HG03469 (cell line): ENCODE measurements around the gene TMEM95.

ENCODE experiments used
- ATAC-seq: cut with Tn5 transposase; IDR thresholded peaks from one replicate; pipeline ENCODE4 v1.9.1; 2021; ENCODE audit warnings: mild to moderate bottlenecking, moderate library complexity, moderate number of reproducible peaks; ENCODE audit not compliant: unreplicated experiment

Gene TMEM95

DNA sequence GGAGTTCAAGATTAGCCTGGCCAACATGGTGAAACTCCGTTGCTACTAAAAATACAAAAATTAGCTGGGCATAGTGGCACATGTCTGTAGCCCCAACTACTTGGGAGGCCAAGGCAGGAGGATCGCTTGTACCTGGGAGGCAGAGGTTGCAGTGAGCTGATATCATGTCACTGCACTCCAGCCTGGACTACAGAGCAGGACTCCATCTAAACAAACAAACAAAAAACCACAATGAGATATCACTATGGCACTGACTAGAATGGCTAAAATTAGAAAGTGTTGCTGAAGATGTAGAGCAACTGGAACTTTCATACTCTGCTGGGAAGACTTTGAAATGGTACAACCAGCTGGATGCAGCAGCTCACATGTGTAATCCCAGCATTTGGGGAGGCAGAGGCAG lies 19.4 kb downstream of the TMEM95 start:
- no peak for ATAC-seq

- ATAC-seq: no peak
Measured at GRCh38 chr17:7379134-7379533, 24.2 kb downstream of the TMEM95 start.

DNA sequence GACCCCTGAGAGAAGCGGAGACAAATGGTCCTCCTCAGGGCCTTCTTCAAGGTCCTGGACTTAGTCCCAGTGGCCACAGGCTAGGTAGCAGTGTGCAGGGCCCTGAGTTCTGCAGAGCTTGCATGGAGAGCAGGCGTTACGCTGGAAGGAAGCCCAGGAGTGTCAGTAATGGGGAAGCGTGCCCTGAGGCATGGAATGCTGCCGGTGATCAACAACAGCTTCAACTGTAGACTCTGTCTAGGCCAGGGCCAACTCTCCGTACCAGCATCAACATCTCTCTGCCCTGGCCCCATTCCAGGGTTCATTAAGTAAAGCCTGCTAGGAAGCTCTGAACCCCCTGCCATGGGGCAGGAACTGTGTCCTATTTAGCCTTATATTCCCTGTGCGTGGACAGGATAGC lies 25.4 kb downstream of the TMEM95 start:
- no peak for ATAC-seq

GRCh38 chr17:7380855-7381683 lies 26.1 kb downstream of the TMEM95 start, which contains the start of gene TNK1:
Gene TNK1, plus strand, starts transcription at chr17:7381089. Its CDS starts 1,838 bp downstream, at chr17:7382927.
- no peak for ATAC-seq

- no peak for ATAC-seq
Measured at GRCh38 chr17:7382901-7383300, 27.9 kb downstream of the TMEM95 start.

DNA sequence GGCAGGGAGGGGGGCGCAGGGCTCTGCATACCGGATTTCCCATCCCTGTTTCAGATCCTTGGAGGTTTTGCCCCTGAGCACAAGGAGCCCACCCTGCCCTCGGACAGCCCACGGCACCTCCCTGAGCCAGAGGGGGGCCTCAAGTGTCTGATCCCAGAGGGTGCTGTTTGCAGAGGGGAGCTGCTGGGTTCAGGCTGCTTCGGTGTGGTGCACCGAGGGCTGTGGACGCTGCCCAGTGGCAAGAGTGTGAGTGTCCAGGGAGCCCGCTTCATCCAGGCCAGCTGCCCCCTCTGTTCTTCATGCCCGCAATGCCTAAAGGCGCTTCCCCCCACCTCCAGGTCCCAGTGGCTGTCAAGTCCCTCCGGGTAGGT lies 28.4 kb downstream of the TMEM95 start:
- no peak for ATAC-seq

DNA sequence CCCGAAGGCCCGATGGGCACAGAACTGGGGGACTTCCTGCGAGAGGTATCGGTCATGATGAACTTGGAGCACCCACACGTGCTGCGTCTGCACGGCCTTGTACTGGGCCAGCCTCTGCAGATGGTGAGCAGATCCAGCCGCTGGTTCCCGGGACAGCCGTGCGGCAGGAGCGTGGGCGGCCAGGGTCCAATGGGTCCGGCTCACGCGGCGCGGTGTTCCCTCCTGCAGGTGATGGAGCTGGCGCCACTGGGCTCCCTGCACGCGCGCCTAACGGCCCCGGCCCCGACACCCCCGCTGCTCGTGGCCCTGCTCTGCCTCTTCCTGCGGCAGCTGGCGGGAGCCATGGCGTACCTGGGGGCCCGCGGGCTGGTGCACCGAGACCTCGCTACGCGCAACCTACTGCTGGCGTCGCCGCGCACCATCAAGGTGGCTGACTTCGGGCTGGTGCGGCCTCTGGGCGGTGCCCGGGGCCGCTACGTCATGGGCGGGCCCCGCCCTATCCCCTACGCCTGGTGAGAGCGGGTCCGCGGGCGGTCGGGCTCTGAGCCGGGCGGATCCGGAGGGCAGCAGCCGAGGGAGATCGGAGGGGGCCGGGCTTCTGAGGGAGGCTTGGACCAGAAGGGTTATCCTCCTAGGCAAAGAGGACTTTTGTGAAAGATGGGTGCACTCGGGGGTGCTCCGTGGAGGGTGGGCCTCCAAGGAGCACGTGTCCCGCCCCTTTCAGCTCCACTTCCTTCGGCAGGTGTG lies 29.0 kb downstream of the TMEM95 start:
- ATAC-seq: no peak

GRCh38 chr17:7384489-7385081 lies 29.6 kb downstream of the TMEM95 start:
- ATAC-seq: no peak

DNA sequence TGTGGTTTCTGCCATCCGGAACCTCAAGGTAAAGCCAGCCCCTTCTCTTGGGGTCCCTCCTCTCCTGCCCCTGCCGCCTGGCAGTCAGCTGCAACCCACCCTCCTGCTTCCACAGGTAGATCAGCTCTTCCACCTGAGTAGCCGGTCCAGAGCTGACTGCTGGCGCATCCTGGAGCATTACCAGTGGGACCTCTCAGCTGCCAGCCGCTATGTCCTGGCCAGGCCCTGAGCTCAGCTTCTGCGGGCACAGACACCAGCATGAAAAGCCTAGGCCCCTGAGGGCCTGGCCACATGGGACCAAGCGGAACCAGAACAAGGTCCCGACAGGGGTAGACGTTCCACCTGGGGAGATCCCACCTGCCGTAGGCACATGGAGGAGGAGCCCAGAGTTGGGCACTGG lies 33.9 kb downstream of the TMEM95 start:
- no peak for ATAC-seq

GRCh38 chr17:7389924-7390910 lies 35.3 kb downstream of the TMEM95 start:
- ATAC-seq: no peak

DNA sequence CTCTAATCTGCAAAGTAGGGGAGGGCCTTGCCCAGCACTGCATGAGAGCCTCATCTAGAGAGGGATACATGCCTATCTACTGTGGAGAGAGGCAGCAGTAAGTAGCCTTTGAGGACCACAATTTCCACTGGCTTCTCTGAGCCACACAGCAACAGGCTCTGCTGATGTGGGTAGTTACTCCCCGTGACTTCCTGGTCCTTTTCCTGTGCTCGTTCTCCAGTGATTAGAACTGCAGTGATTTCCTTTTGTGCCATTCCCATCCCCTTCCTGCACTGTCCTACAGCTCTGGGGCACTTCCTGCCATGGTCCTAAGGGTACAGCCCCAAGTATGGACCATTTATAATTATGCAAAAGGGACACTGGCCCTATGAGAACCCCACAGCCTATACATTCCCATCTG lies 36.4 kb downstream of the TMEM95 start:
- no peak for ATAC-seq

DNA sequence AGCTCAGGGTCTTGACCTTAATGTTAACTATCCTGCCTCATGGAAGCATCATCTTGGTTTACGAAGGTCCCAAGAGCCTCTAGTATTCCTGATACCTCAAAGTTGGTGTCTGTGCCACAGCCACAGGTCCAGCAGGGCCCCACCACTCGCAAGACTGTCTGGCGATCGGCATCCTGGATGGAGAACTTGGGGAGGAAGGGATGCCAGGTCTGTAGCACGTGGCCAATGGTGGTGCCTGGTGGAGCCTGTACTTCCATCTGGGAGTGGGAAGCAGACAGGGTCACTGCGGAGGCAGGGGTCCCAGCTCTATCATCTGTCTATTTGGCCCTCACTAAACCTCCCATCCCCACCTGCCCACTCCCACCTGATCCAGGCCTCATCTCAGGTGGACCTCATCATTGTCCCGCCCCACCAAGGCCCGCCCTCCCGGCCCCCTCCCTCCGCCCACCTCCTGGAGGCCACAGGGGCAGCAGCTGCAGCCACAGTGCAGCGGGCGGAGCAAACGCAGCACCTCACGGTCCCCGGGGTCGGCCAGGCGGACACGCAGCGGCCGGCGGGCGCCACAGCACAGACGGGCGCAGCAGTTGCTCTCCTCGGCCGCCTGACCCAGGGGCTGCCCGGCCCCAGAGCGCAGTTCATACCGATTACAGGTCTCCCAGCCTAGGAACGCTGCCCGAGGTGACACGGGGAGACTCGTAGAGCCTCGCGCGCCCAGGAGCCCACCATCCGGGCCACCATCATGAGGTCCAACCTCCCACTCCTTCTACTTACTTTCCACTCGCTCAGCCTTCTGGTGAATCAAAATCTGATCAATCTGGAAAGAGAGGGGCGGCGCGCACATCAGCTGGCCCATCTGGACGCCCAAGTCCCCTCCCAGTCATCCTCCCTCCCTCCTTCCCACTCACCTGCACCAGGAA lies 38.0 kb downstream of the TMEM95 start:
- no peak for ATAC-seq

DNA sequence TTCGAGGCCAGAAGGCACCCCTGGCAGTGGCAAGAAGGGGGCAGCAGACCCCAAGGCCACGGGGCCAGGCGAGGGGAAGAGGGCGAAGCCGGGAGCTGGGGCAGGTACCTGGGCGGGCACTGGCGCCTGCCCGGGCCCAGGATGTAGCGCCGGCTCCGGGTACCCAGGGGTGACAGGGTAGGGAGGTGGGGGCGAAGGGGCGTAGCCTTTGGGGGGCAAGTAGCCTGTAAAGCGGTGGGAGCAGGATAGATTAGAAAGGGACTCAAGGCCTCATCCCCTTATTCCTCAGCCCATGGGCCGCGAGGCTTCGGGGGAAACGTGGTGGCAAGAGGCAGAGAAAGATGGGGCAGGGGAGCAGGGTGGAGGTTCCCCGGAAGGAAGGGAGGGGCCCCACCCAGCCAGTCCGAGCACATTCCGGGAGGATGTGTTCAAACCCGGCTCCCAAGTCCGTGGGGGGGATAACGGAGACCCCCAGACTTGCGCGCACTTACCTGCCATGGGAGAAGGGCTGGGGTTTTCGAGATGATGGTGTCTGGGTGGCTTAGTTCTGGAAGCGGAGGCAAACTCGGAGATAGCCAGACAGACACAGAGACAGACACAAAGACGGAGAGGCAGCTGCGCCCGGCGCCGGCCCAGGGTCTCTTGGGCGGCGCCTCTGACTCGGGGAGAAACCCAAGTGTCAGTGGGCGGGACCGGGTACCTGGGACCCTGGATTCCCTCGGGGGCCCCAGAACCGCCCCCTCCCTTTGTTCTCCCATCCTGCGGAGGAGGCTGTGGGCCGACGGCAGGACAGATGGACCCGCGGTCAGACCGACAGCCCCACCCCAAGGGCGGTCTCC lies 38.9 kb downstream of the TMEM95 start:
- ATAC-seq: no peak

DNA sequence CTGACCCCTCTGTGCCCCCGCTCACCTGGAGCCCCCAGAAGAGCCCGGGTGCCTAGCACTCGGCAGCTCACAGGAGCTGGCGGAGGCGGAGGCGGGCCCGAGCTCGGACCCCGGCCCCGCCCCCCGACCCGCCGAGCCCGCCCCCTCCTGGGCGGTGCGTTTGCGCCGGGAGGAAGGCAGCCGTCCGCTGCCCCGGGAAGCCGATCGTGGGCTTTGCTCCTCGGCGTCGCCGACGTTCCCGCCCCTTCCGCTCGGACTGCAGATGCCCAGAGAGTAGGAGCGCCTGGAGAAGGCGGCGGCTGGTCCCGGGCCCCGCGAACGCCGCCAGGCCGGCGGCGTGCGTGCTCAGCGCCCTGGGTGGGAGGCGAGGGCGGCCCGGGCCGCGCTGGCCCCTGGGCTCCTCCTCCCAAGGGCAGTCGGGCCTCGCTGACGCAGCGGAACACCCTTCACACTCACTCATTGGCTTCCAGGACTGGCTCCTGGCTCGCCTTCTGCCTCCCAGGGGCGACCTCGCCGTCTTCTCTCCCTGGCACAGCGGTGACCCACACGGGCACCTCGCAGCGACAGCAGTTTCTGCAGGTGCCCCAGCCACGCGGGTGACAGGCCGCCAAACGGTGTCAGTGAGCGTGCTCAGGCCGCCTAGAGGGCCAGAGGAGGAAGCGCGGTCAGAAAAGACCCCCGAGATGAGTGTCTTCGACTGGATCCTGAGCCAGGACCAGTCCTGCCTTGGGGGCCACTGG lies 39.7 kb downstream of the TMEM95 start, which contains the start of gene PLSCR3:
PLSCR3 (minus strand) TSS at position 74 of the 740 bp plus-strand sequence. CDS start 415 bp downstream, outside the sequence.
- no peak for ATAC-seq

DNA sequence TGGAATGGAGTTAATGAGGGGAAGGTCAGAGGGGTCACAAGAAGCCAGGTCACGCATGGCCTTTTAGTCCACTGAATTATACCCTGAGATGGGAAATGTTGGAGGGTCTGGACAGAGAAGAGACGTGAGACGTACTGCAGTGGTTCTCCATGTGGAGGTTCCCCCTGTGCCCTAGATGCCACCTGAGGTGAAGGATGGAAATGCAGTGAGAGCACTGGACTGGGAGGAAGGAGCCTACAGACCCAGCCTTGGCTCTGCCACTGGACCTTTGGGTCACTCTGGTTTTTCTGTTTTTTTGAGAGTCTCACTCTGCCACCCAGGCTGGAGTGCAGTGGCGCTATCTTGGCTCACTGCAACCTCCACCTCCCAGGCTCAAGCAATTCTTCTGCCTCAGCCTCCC lies 41.2 kb downstream of the TMEM95 start:
- ATAC-seq: no peak

DNA sequence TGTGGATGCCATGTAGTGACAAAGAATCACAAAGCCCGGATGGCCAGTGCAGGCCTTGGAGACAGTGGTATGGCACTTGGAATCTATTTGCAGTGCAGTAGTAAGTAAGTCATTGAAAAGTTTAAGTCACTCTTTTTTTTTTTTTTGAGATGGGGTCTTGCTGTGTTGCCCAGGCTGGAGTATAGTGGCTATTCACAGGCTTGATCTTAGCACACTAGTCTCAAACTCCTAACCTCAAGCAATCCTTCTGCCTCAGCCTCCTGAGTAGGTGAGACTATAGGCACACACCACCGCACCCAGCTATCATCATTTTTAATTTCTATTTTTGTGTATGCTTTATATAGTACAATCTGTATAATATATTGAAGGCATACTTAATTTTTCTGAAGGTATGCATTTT lies 43.7 kb downstream of the TMEM95 start:
- ATAC-seq: no peak

GRCh38 chr17:7403043-7403726 lies 48.2 kb downstream of the TMEM95 start:
- ATAC-seq: no peak

- ATAC-seq: no peak
Measured at GRCh38 chr17:7403727-7403976, 48.7 kb downstream of the TMEM95 start.
